ENCODE data around the gene SLC2A3.

GRCh38 chr12:7923241-7924236 is 12.4 kb downstream of the SLC2A3 start:
- no peak for TF ChIP-seq CTCF (IDR thresholded peaks at IDR 0.05)
- no peak for TF ChIP-seq POLR2A (IDR thresholded peaks at IDR 0.05)

Data from vagina (tissue), 2 donors.